GM12878 (cell line): ENCODE measurements around the gene INTS6. TPM values are rescaled to one million over a fixed set of nuclear protein-coding genes. Genes with fewer than 3 reads are reported as not detected.

Experiments
- ATAC-seq: fragments of 200-7000 bp; cut with Tn5 transposase; 3 replicates; pipeline ENCODE4 v1.9.1; 2020; ENCODE audit warnings: mild to moderate bottlenecking, moderate library complexity
- BruUV-seq: library from RNA; stranded (reverse); fragments of 400-500 nt; replicated peaks from 2 replicates; lab custom pipeline; 2021; lab: Mats Ljungman, UMichigan
- CTCF ChIA-PET: fragments of 300-600 bp; sonication (Branson Sonifier 250); formaldehyde crosslinking; extraction: SDS; loops from one replicate; lab custom pipeline; 2021; ENCODE audit warnings: inconsistent platforms; lab: Yijun Ruan, JAX
- POLR2A ChIA-PET: fragments of 350-600 bp; formaldehyde crosslinking; extraction: SDS; loops from one replicate; lab custom pipeline; 2021; ENCODE audit warnings: inconsistent platforms; lab: Charles Lee
- RAD21 ChIA-PET: fragments of 300-600 bp; sonication (Branson Sonifier 250); formaldehyde crosslinking; loops from one replicate; lab custom pipeline; 2023; ENCODE audit warnings: antibody characterized with exemption; ENCODE audit not compliant: unreplicated experiment; lab: Charles Lee
- SMC1A ChIA-PET: fragments of 300-600 bp; sonication (Branson Sonifier 250); formaldehyde crosslinking; loops from one replicate; lab custom pipeline; 2023; ENCODE audit not compliant: unreplicated experiment, uncharacterized antibody; lab: Charles Lee
- DNase-seq: peaks from one replicate; pipeline ENCODE4 v3.0.0-alpha.2; 2011; ENCODE audit warnings: low read depth, low spot score
- FAIRE-seq: peaks from 3 replicates; lab custom pipeline; 2011; peaks lifted over from hg19 to GRCh38; lab: Jason Lieb, UNC
- H2AFZ ChIP-seq: 2 replicates; pipeline ENCODE4 v1.6.0; 2011; ENCODE audit warnings: low read depth, low read length, control low read depth; ENCODE audit not compliant: control insufficient read depth
- H3K27ac ChIP-seq: 2 replicates; pipeline ENCODE4 v1.5.1; 2011; ENCODE audit warnings: control low read depth; ENCODE audit not compliant: control insufficient read depth, insufficient read depth
- H3K27me3 ChIP-seq, 2 experiments: replicated peaks in 1 of 2; 2 replicates each; pipeline versions ENCODE4 v1.6.0 to v1.6.1; 2011; ENCODE audit warnings: low read length in 1 of 2; ENCODE audit not compliant: control insufficient read depth in 2 of 2, insufficient read depth in 2 of 2
- H3K36me3 ChIP-seq, 2 experiments: 2 replicates each; pipeline ENCODE4 v1.5.1; 2011; ENCODE audit warnings: low read length in 1 of 2; ENCODE audit not compliant: control insufficient read depth in 2 of 2, insufficient read depth in 2 of 2
- H3K4me1 ChIP-seq: 2 replicates; pipeline ENCODE4 v1.6.1; 2011; ENCODE audit warnings: mild to moderate bottlenecking, low read length, moderate library complexity, mixed read lengths; ENCODE audit not compliant: control insufficient read depth, insufficient read depth
- H3K4me2 ChIP-seq: 2 replicates; pipeline ENCODE4 v1.6.0; 2011; ENCODE audit warnings: control low read depth; ENCODE audit not compliant: control insufficient read depth, insufficient read depth
- H3K4me3 ChIP-seq: fragments of 200-600 bp; sonication (generic); 2 replicates; pipeline ENCODE4 v1.5.1; 2016
- H3K79me2 ChIP-seq: 2 replicates; pipeline ENCODE4 v1.6.0; 2011; ENCODE audit warnings: low read length; ENCODE audit not compliant: control insufficient read depth, insufficient read depth
- H3K9ac ChIP-seq: 2 replicates; pipeline ENCODE4 v1.8.0; 2011; ENCODE audit warnings: low read length, control low read depth, mixed read lengths; ENCODE audit not compliant: control insufficient read depth, insufficient read depth
- H3K9me3 ChIP-seq: replicated peaks from 3 replicates; pipeline ENCODE4 v1.5.1; 2011; ENCODE audit warnings: mild to moderate bottlenecking, low read length; ENCODE audit not compliant: control insufficient read depth, insufficient read depth
- H4K20me1 ChIP-seq: 2 replicates; pipeline ENCODE4 v1.6.0; 2011; ENCODE audit not compliant: control insufficient read depth, insufficient read depth
- BMI1 ChIP-seq: fragments of 450-650 bp; IDR thresholded peaks from 2 replicates; pipeline ENCODE4 v1.6.1; 2016; ENCODE audit warnings: mild to moderate bottlenecking, moderate library complexity, borderline replicate concordance
- GATAD2B ChIP-seq: fragments of 450-650 bp; conservative IDR thresholded peaks from 2 replicates; pipeline ENCODE4 v1.6.1; 2017; ENCODE audit warnings: low read depth, mild to moderate bottlenecking, moderate library complexity
- MAX ChIP-seq: IDR thresholded peaks from 2 replicates; pipeline ENCODE4 v1.6.1; 2012; ENCODE audit warnings: low read depth, low read length, improper control_type of control experiment
- NFIC ChIP-seq: IDR thresholded peaks from 2 replicates; pipeline ENCODE4 v1.6.1; 2012; ENCODE audit warnings: low read depth, mild to moderate bottlenecking, inconsistent platforms, low read length, moderate library complexity
- NFYA ChIP-seq: IDR thresholded peaks from 2 replicates; pipeline ENCODE4 v1.6.1; 2011; ENCODE audit warnings: low read depth, mild to moderate bottlenecking, low read length, improper control_type of control experiment, borderline replicate concordance
- NR2C1 ChIP-seq: fragments of 450-650 bp; IDR thresholded peaks from 2 replicates; pipeline ENCODE4 v1.6.1; 2017; ENCODE audit warnings: antibody characterized with exemption, mild to moderate bottlenecking, moderate library complexity
- POU2F2 ChIP-seq: IDR thresholded peaks from 3 replicates; pipeline ENCODE4 v1.6.1; 2011; ENCODE audit warnings: low read depth, mild to moderate bottlenecking, low read length, borderline replicate concordance
- ZBED1 ChIP-seq: IDR thresholded peaks from 2 replicates; pipeline ENCODE4 v1.6.1; 2016; ENCODE audit warnings: borderline replicate concordance
- ZNF217 ChIP-seq: fragments of 450-650 bp; IDR thresholded peaks from 2 replicates; pipeline ENCODE4 v1.6.1; 2017; ENCODE audit warnings: antibody characterized with exemption, mild to moderate bottlenecking
- in situ Hi-C: fragments of 300-500 bp; cut with MboI; formaldehyde crosslinking; loops from 9 replicates; pipeline ENCODE4 v1.14.3; 2018; ENCODE audit warnings: mixed read lengths
- intact Hi-C: fragments of 100-400 bp; cut with micrococcal nuclease; formaldehyde crosslinking; loops from one replicate; pipeline ENCODE4 v1.14.2; 2022; ENCODE audit not compliant: unreplicated experiment
- polyA plus RNA-seq, 11 experiments: library from polyadenylated mRNA; depleted of rRNA in 4 of 11; unstranded in 6 of 11; stranded (reverse) in 5 of 11; fragments of >200 nt; fragmentation: Nextera tagmentation in 4 of 11; fragmentation: Illumina TruSeq in 1 of 11; extraction: Ambion mirVana in 4 of 11; extraction: Trizol in 1 of 11; gene quantifications; 1 replicate in 1 of 11; 2 replicates in 10 of 11; pipeline versions ENCODE4 v1.2.1 to v1.2.3, GENCODE V29; 2011 to 2016; ENCODE audit warnings: inconsistent platforms in 2 of 11, missing spikeins in 2 of 11, low read depth in 1 of 11
- total RNA-seq, 4 experiments: library from RNA; depleted of rRNA in 3 of 4; stranded (reverse); fragments of >200 nt in 3 of 4; fragmentation: Illumina TruSeq in 1 of 4; extraction: Trizol in 1 of 4; gene quantifications; 2 replicates each; pipeline versions ENCODE4 v1.2.1 to v1.2.3, GENCODE V29; 2013 to 2021
- TF ChIP-seq, protein P1 (sequence below): fragments of 450-650 bp; IDR thresholded peaks from 2 replicates; pipeline ENCODE4 v1.6.1; 2018; ENCODE audit warnings: borderline replicate concordance, mild to moderate bottlenecking; ENCODE audit not compliant: partially characterized antibody

The INTS6 gene
- total and polyA plus RNA-seq, 10 of the 15 experiments (the other 5 are each of a cell fraction or from before 2014, with no cell fraction given): 7.2 to 57.7 (median 30.9) TPM

DNA sequence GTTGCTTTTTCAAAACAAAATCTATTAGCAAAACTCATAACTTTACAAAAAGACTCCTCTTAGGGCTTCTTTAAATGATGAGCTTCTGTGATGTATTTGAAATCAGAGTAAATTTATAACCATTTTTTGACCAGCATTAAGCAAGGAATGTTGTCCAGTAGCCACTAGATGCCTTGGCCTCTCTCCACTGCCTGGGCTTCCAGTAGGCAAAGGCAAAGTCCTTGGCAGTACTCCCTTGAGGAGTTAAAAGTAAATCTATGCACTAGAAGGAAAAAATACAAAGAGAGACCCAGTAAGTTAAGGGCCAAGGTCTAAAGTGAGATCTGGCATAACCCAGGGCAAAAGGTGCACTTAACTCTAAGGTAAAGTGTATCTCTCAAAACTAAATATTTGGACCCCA lies 103.8 kb downstream of the INTS6 start:
- H3K4me2 ChIP-seq: no peak overlapping the region
- H3K4me1 ChIP-seq: 0 out of 2 replicates have a peak, but pooled peaks cover 4% of the 10 kb centered on the region
- in situ Hi-C loops: no loop called here
- no peak for FAIRE-seq
- BruUV-seq: no TSS peak
- ChIA-PET CTCF (no interaction called here), SMC1A (no interaction called here), POLR2A (no interaction called here), RAD21 (no interaction called here)
- no peak overlapping the region for H3K4me3 ChIP-seq
- intact Hi-C loops: no loop called here
- no peaks in the 10 kb centered on the region for H3K27me3 ChIP-seq
- TF ChIP-seq BMI1: no peak
- no peak for TF ChIP-seq NFYA
- no peak for TF ChIP-seq ZBED1
- TF ChIP-seq NFIC: no peak
- TF ChIP-seq, protein P1, sequence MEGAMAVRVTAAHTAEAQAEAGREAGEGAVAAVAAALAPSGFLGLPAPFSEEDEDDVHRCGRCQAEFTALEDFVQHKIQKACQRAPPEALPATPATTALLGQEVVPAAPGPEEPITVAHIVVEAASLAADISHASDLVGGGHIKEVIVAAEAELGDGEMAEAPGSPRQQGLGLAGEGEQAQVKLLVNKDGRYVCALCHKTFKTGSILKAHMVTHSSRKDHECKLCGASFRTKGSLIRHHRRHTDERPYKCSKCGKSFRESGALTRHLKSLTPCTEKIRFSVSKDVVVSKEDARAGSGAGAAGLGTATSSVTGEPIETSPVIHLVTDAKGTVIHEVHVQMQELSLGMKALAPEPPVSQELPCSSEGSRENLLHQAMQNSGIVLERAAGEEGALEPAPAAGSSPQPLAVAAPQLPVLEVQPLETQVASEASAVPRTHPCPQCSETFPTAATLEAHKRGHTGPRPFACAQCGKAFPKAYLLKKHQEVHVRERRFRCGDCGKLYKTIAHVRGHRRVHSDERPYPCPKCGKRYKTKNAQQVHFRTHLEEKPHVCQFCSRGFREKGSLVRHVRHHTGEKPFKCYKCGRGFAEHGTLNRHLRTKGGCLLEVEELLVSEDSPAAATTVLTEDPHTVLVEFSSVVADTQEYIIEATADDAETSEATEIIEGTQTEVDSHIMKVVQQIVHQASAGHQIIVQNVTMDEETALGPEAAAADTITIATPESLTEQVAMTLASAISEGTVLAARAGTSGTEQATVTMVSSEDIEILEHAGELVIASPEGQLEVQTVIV: no peak
- no peak for TF ChIP-seq GATAD2B
- no peak for TF ChIP-seq ZNF217
- no peak for TF ChIP-seq POU2F2
- no peak for TF ChIP-seq NR2C1
- no peak for TF ChIP-seq MAX
- H4K20me1 ChIP-seq: no peaks in the 10 kb centered on the region
- H3K27ac ChIP-seq: no peak overlapping the region
- no peak overlapping the region for H2AFZ ChIP-seq
- no peak for DNase-seq
- H3K36me3 ChIP-seq: no peaks in the 10 kb centered on the region
- H3K9ac ChIP-seq: no peak overlapping the region
- H3K9me3 ChIP-seq: no peaks in the 10 kb centered on the region
- H3K79me2 ChIP-seq: no peaks in the 10 kb centered on the region
- ATAC-seq: no peak
